HUES6 (cell line): ENCODE data around the gene CDC20B.
"Not testable (repeated sequence)": the region's sequence is repeated elsewhere in the genome, so short reads cannot be mapped to it uniquely, and the experiment has no call there.

Experiments
- H3K27ac ChIP-seq: 2 replicates; pipeline ENCODE4 v1.7.0; 2013; ENCODE audit warnings: low read depth, mild to moderate bottlenecking, low read length, inconsistent platforms
- H3K27me3 ChIP-seq: 2 replicates; pipeline ENCODE4 v1.6.1; 2013; ENCODE audit warnings: low read length; ENCODE audit not compliant: control insufficient read depth, insufficient read depth
- H3K36me3 ChIP-seq: 2 replicates; pipeline ENCODE4 v1.6.1; 2013; ENCODE audit warnings: low read length; ENCODE audit not compliant: control insufficient read depth, insufficient read depth
- H3K4me1 ChIP-seq: 2 replicates; pipeline ENCODE4 v1.6.1; 2013; ENCODE audit warnings: low read length; ENCODE audit not compliant: control insufficient read depth, insufficient read depth
- H3K4me3 ChIP-seq: 2 replicates; pipeline ENCODE4 v1.5.1; 2013; ENCODE audit warnings: low read depth, low read length
- H3K9ac ChIP-seq: one replicate; pipeline ENCODE4 v1.6.1; 2013; ENCODE audit warnings: mild to moderate bottlenecking, low read length
- H3K9me3 ChIP-seq: 2 replicates; pipeline ENCODE4 v1.6.1; 2013; ENCODE audit warnings: low read depth, low read length; ENCODE audit not compliant: control insufficient read depth, insufficient read depth

CDC20B gene

DNA sequence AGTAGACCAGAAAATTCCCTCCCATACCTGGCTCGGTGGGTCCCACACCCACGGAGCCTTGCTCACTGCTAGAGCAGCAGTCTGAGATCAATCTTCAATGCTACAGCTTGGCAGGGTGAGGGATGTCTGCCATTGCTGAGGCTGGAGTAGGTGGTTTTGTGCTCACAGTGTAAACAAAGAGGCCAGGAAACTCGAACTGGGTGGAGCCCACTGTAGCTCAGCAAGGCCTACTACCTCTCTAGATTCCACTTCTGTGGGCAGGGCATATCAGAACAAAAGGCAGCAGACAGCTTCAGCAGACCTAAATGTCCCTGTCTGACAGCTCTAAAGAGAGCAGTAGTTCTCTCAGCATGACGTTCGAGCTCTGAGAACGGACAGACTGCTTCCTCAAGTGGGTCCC lies 76.1 kb downstream of the CDC20B start:
- no peaks in the 10 kb centered on the region for H3K36me3 ChIP-seq
- H3K4me1 ChIP-seq: no peaks in the 10 kb centered on the region
- no peaks in the 10 kb centered on the region for H3K27me3 ChIP-seq
- no peak overlapping the region for H3K27ac ChIP-seq
- no peaks in the 10 kb centered on the region for H3K9me3 ChIP-seq
- no peak overlapping the region for H3K9ac ChIP-seq
- H3K4me3 ChIP-seq: no peak overlapping the region

DNA sequence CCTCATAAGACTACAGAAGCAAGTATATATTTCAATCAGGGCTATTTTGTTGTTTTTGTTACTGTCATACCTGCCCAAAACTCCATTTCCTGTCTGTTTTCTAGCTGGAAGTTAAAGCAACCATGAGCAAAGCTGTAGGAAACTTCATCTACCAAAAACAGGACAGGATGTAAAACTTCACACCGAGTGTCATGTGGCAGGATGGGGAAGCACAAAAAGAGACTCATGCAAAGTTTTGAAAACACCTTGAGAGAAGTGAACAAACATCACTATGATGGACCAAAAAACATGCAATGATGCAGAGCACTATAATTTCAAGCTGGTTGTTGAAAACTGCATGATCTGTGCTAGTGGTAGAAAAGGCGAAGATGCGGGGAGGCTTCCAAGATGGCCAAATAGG lies 76.8 kb downstream of the CDC20B start:
- Histone ChIP-seq H3K9me3 (peaks cover 4% of the 10 kb centered on the region; the same call in 1 of the 2 replicates), H3K36me3 (no peaks in the 10 kb centered on the region), H3K27me3 (no peaks in the 10 kb centered on the region), H3K27ac (no peak overlapping the region), H3K9ac (no peak overlapping the region), H3K4me1 (no peaks in the 10 kb centered on the region), H3K4me3 (no peak overlapping the region)

DNA sequence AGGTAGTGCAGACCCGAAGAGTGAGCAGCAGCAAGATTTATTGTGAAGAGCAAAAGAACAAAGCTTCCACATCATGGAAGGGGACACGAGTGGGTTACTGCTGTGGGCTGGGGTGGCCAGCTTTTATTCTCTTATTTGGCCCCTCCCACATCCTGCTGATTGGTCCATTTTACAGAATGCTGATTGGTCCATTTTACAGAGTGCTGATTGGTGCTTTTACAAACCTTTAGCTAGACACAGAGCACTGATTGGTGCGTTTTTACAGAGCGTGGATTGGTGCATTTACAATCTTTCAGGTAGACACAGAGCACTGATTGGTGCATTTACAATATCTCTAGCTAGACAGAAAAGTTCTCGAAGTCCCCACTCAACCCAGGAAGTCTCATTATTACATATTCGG lies 82.0 kb downstream of the CDC20B start:
- not testable (repeated sequence) for H3K27ac ChIP-seq, H3K9ac ChIP-seq, H3K4me3 ChIP-seq, H3K9me3 ChIP-seq, H3K27me3 ChIP-seq, H3K4me1 ChIP-seq, H3K36me3 ChIP-seq

DNA sequence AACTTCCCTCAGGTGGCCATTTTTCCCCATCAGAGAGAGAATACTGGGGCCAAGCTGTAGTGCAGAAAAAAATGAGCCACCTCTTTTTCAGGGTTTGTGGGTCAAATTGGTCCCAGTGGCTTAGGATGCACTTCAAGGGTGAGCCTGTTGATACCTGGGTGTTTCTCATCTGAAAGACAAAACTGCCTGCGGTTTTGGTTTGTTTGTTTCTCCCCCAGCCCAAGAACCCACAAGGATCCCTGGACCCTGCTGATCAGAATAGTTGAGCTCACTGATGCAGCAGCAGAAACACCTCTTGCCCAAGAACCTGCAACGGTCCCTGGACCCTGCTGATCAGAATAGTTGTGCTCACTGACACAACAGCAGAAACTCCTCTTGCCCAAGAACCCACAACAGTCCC lies 83.7 kb downstream of the CDC20B start:
- H3K27me3 ChIP-seq, H3K9ac ChIP-seq, H3K27ac ChIP-seq, H3K4me3 ChIP-seq, H3K4me1 ChIP-seq, H3K36me3 ChIP-seq: not testable (repeated sequence)
- H3K9me3 ChIP-seq: peaks cover 11% of the 10 kb centered on the region; the same call in 1 of the 2 replicates

DNA sequence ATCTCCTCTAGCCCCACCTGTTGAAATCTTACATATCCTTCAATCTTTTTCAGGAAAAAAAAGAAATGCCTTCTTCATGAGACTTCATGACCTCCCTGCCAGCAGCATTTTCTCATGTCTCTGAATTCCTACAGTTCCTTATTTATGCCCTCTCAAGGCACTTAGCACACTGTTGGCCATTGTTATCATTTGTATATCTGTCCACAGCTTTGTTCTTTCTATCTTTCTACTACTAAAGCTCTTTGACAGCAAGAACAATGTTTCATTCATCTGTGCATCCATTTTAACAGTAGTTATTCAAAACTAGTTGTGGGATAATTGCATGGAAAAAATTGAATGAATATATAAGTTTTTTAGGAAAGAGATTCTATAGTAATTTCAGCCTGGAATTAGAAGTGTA lies 91.4 kb downstream of the CDC20B start:
- H3K36me3 ChIP-seq: no peaks in the 10 kb centered on the region
- H3K27me3 ChIP-seq: no peaks in the 10 kb centered on the region
- peaks cover 33% of the 10 kb centered on the region for H3K9me3 ChIP-seq

DNA sequence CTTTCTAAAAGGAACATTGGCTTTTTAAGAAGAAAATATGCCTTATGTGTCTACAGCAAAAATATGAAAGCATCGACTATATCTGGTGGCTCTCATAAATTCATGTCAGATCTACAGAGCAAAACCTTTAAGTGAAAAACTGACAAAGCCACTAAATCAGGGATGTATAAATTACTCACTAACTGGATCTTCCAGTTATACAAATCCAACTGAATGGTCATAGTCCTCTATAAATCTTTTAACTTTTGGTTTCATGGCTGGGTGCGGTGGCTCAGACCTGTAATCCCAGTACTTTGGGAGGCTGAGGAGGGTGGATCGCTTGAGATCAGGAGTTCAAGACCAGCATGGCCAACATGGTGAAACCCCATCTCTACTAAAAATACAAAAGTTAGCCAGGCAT lies 99.8 kb downstream of the CDC20B start:
- Histone ChIP-seq H3K4me1 (peaks cover 8% of the 10 kb centered on the region; the same call in 1 of the 2 replicates), H3K27me3 (no peaks in the 10 kb centered on the region), H3K9ac (no peak overlapping the region), H3K27ac (no peak overlapping the region), H3K36me3 (no peaks in the 10 kb centered on the region), H3K4me3 (no peak overlapping the region), H3K9me3 (no peaks in the 10 kb centered on the region)

More for the DNA sequence above, 91.4 kb downstream of the CDC20B start:
- H3K9ac ChIP-seq: no peak overlapping the region
- no peak overlapping the region for H3K4me3 ChIP-seq
- H3K27ac ChIP-seq: no peak overlapping the region
- H3K4me1 ChIP-seq: no peaks in the 10 kb centered on the region

DNA sequence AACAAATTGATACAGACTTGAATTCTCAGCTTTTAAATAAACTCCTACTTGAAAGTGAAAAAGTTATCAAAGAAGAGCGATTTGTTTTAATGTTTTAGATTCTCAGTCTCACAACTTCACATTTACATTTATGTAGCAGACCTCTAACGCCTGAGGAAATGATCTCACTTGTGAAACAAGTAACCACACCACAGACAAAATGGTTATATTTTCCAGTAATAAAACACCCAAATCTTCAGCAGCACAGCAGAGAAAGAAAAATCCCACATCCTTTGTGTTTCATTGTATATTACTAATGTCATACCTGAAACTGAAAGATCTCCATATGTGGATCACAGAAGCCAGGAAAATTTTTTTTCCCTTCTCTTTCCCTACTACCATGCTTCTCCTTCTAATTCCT lies 100.3 kb downstream of the CDC20B start:
- Histone ChIP-seq H3K4me1 (peaks cover 8% of the 10 kb centered on the region; the same call in 1 of the 2 replicates), H3K27me3 (no peaks in the 10 kb centered on the region), H3K4me3 (no peak overlapping the region), H3K9me3 (no peaks in the 10 kb centered on the region), H3K27ac (no peak overlapping the region), H3K9ac (no peak overlapping the region), H3K36me3 (no peaks in the 10 kb centered on the region)

DNA sequence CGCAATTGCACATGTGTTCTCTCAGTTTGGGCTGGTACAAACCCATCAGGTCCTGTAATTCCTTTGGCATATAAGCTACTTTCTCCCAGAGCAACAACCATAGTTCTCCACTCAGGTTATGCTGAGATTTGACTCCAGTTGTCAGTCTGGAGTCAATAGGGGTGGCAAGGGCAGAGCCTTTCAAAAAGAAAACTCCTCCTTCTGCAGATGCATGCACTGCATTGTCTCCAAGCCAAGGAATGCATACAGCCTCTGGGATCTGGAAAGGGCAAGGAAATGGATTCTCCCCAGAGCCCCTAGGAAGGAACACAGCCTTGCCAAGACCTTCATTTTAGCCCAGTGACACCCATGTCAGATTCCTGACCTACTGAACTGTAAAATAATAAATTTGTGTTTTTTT lies 101.6 kb downstream of the CDC20B start:
- no peaks in the 10 kb centered on the region for H3K36me3 ChIP-seq
- no peaks in the 10 kb centered on the region for H3K27me3 ChIP-seq
- no peak overlapping the region for H3K4me3 ChIP-seq
- H3K9ac ChIP-seq: no peak overlapping the region
- H3K4me1 ChIP-seq: peaks cover 8% of the 10 kb centered on the region; the same call in 1 of the 2 replicates
- no peak overlapping the region for H3K27ac ChIP-seq
- H3K9me3 ChIP-seq: no peaks in the 10 kb centered on the region

DNA sequence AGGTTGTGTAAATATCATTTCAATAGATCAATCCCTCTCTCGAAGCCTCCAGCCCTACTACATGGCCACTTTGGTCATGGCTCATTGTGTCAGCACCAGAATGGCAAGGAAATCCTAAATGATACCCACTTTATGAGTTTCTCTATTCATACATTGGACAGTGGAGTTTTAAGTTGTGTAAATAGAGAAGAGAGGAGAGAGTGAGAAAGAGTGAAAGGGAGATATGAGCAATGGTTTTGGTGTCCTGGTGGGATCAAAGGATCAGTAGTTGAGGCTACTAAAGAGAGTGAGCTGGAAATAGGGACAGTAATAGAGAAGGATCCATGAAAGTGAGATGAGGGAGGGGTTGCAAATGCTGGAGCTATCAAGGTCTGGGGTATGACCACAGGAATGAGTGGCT lies 102.0 kb downstream of the CDC20B start:
- H3K4me3 ChIP-seq: no peak overlapping the region
- H3K27me3 ChIP-seq: no peaks in the 10 kb centered on the region
- no peaks in the 10 kb centered on the region for H3K9me3 ChIP-seq
- no peak overlapping the region for H3K9ac ChIP-seq
- peaks cover 8% of the 10 kb centered on the region; the same call in 1 of the 2 replicates for H3K4me1 ChIP-seq
- no peak overlapping the region for H3K27ac ChIP-seq
- no peaks in the 10 kb centered on the region for H3K36me3 ChIP-seq

DNA sequence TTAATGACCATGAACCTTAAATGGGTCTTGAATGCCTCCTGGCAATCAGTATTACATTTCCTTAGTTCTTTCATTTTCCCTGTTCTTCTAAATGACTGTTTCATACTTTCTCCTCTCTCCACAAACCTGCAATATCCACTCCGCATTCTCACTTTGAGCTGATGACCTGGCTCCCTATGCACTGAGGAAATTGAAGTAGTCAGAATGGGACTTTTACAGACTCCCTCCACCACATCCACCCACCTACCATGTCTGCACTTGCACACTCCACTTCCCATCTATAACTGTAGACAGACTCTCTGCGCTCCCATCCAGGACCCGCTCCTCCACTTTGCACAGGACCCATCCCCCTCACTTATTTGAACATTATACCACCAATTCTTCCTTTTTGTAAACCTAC lies 106.7 kb downstream of the CDC20B start:
- Histone ChIP-seq H3K9me3 (peaks cover 8% of the 10 kb centered on the region), H3K4me1 (peaks cover 2% of the 10 kb centered on the region; the same call in 1 of the 2 replicates), H3K27ac (no peak overlapping the region), H3K4me3 (no peak overlapping the region), H3K36me3 (no peaks in the 10 kb centered on the region), H3K9ac (no peak overlapping the region), H3K27me3 (no peaks in the 10 kb centered on the region)

DNA sequence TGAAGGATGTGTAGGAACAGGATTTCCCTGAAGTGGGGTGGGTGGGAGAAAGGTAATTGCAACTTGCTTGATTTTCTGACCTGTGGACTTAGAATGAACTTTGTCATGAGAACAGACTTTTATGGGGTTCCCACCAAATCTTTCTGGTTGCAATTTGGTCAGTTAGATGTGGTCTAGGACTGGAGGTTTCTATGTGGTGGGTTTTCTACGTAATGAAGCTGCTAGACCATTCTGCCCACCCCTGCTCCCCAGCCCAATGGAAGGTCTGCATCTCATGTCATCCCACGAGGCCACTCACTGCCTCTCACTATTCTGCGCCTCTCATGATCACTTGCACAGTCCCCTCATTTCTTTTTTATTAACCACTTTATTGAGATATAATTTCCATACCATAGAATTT lies 108.5 kb downstream of the CDC20B start:
- Histone ChIP-seq H3K27me3 (no peaks in the 10 kb centered on the region), H3K27ac (no peak overlapping the region), H3K9me3 (peaks cover 8% of the 10 kb centered on the region), H3K4me1 (no peaks in the 10 kb centered on the region), H3K4me3 (no peak overlapping the region), H3K9ac (no peak overlapping the region), H3K36me3 (no peaks in the 10 kb centered on the region)

DNA sequence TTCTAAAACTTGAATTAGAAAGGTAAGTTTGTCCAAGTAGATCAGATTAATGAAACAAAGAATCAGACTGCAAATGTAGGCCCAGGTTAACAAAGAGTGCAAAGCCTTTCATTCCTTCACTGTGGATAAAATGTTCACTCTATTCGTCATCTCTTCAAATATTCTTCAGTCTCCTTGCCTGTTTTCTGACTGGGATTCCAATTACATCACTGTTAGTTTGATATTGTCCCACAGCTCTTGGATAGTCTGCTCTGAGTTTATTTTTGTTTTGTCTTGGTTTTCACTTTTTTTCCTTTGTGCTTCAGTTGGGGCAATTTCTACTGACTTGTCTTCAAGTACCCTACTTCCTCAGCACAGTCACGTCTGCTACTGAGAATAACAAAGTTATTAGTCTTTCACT lies 109.1 kb downstream of the CDC20B start:
- no peak overlapping the region for H3K27ac ChIP-seq
- no peaks in the 10 kb centered on the region for H3K36me3 ChIP-seq
- H3K4me3 ChIP-seq: no peak overlapping the region
- H3K27me3 ChIP-seq: no peaks in the 10 kb centered on the region
- H3K4me1 ChIP-seq: no peaks in the 10 kb centered on the region
- no peak overlapping the region for H3K9ac ChIP-seq
- H3K9me3 ChIP-seq: peaks cover 8% of the 10 kb centered on the region
